Inflammatory macrophage (primary cell): Measurements from ENCODE around the gene ASCL1.

Experiments
- DNase-seq, 2 donors: peaks; one replicate each; pipeline ENCODE4 v3.0.0-alpha.2; 2020 to 2022

Gene ASCL1

GRCh38 chr12:102980350-102980749 lies 22.9 kb downstream of the ASCL1 start:
- no peak for DNase-seq

- DNase-seq, result no peak
Observed at GRCh38 chr12:102990419-102990818, 32.9 kb downstream of the ASCL1 start.

GRCh38 chr12:102992297-102992696 lies 34.8 kb downstream of the ASCL1 start:
- DNase-seq, result no peak

GRCh38 chr12:102992720-102993119 lies 35.2 kb downstream of the ASCL1 start:
- DNase-seq, result no peak

- DNase-seq, result no peak
Observed at GRCh38 chr12:102993537-102993936, 36.1 kb downstream of the ASCL1 start.

- no peak for DNase-seq
Observed at GRCh38 chr12:102995372-102995771, 37.9 kb downstream of the ASCL1 start.
